Thyroid gland (tissue), 4 donors: ENCODE data around the gene STK33.

Experiments used
- CTCF ChIP-seq, 6 experiments: fragments of 200-600 bp in 3 of 6; fragments of 450-650 bp in 3 of 6; sonication (generic) in 3 of 6; IDR thresholded peaks; one replicate each; pipeline ENCODE4 v1.5.1; 2016 to 2019; ENCODE audit warnings: antibody characterized with exemption in 6 of 6, mild to moderate bottlenecking in 2 of 6, inconsistent platforms in 1 of 6, moderate library complexity in 1 of 6
- POLR2A ChIP-seq, 2 donors: fragments of 450-650 bp; IDR thresholded peaks; one replicate each; pipeline ENCODE4 v1.6.1; 2017; ENCODE audit warnings: antibody characterized with exemption in 2 of 2, mild to moderate bottlenecking in 2 of 2, moderate library complexity in 1 of 2

GRCh38 chr11:8355416-8355742 lies 238.6 kb downstream of the STK33 start:
- no peak for TF ChIP-seq CTCF (IDR thresholded peaks at IDR 0.05)
- no peak for TF ChIP-seq POLR2A (IDR thresholded peaks at IDR 0.05)
